Stimulated activated CD8-positive, alpha-beta memory T cell treated with anti-CD3 and anti-CD28 coated beads, Interleukin-7, amount 100 ng/mL, for 24 hours (primary cell): ENCODE results near the gene DDIT3.

ENCODE experiments used
- DNase-seq: peaks from one replicate; pipeline ENCODE4 v3.0.0-alpha.2; 2020; ENCODE audit warnings: low read depth

The DDIT3 gene

DNA sequence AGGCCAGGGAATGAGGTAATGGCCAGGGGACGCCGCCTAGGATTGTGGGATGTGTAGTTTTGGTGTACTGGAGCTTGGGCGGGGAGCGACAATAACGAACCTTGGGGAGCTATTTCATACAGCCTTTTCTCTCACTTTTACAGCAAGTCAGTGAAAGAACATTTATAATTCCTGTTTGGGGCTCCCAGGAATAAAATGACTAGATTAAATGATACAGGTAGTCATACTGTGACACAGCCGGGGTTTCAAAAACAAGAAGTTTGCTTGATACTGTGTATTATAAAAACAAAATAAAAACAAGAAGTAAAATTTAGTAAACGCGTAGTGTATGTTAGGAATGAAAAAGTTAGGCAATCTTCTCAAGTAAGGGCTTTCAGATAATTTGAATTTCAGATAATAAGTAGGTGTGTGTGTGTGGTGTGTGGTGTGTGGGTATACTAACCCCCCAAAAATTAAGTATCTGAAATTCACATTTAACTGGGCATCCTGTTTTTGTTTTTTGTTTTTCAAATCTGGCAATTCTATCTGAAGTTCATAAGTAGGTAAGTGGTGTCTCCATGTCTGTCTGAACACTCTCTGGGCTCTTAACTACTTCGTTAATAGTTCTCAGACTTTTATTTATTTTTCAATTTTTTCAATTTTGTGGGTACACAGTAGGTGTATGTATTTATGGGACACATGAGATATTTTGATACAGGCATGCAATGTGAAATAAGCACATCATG is 27.1 kb upstream of the DDIT3 start:
- DNase-seq: no peak

DNA sequence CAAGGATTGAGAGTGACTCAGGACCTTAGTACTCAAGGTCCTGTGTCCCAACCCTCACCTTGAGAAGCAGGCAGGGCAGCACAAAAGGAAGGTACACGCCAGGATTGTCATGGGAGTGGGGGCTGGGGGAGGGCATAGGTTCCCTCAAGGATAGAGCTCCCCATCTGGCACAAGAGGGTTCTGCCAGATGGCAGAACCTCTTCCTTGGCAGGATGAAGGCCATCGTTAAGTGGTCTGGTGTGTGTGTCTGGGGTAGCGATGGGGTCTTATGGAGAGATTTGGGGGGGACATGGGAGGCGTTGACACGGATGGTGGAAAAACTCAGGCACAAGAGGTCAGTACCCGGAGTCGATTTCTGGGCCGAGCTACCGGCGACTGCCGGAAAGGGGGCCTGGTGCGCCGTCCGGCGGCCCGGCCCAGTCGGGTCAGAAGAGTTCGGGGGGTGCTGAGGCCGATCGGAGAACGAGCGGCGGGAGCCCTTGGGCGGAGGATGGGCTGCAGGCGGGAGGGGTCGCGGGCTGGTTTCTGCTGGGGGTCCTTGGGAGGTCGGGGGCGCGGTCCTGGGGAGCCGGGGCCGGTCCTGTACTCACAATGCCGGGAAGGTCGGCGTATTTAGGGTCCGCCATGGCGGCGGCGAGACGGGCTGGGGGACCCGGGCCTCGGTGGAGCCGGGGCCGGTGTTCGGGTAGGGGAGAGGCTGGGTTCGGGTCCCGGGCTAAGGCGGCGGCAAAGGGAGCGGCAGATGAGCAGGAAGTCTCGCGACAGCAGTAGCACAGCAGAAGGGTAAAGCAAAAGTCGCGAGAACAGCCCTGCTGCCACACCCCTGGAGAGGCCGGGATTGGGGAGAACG is 26.3 kb upstream of the DDIT3 start, which contains the start of gene DCTN2:
TSS of gene DCTN2 (minus strand) at position 755 of the 850 bp plus-strand sequence. CDS start at position 626, 129 bp downstream.
- peak; percentile 85 for DNase-seq

GRCh38 chr12:57545809-57546437 is 25.6 kb upstream of the DDIT3 start:
- no peak for DNase-seq

GRCh38 chr12:57543581-57543980 is 23.3 kb upstream of the DDIT3 start:
- no peak for DNase-seq

- DNase-seq: no peak
Observed at GRCh38 chr12:57541717-57542116, 21.4 kb upstream of the DDIT3 start.

DNA sequence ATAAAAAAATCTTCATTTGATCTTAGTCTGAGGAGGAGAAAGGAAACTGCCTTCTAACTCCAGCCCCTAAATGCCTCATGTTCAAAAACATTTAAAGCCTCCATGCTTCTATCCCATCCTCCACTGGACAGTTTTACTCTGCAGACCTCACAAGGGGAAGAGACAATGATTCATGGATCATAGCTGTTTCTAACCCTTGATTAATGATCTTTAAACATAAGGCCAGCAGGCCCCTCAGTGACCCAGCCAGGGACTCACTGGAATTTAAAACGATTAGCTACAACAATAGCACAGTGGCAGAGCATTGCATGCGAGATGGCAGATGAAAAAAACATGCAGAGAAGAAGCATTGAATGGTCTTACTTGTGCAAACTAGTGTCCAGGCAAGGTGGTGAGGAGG is 20.7 kb upstream of the DDIT3 start:
- no peak for DNase-seq

DNA sequence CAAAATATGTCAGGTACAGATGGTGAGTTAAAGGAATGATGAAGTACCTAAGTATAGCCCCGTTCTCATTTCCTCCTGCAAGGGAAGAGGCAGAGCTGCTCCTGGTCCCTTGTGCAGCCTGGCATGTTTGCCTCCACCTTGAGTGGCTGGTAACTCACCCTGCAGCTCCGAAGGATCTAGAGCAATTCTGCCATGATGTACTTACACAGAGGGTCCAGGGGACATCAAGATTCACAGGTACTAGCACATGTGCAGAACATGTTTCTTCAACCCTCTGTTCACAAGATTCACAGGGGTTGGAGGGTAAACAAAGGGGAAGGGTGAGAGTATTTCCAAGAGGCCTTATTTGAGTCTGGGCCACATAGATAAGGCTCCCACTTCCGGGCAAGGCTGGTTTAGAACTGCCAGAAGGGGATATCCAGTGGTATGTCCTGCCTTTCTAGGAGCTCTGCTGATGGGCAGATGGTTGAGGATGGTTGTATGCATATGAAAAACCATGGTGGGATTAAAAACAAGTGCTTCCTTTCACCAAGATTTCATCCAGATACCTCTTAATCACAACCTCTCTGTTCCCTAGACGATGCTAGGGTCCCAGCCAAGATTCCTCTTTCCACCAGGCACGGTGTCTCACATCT is 18.9 kb upstream of the DDIT3 start:
- DNase-seq: no peak

GRCh38 chr12:57536597-57536942 is 16.3 kb upstream of the DDIT3 start:
- no peak for DNase-seq

GRCh38 chr12:57535764-57536596 is 15.7 kb upstream of the DDIT3 start:
- DNase-seq: no peak

DNA sequence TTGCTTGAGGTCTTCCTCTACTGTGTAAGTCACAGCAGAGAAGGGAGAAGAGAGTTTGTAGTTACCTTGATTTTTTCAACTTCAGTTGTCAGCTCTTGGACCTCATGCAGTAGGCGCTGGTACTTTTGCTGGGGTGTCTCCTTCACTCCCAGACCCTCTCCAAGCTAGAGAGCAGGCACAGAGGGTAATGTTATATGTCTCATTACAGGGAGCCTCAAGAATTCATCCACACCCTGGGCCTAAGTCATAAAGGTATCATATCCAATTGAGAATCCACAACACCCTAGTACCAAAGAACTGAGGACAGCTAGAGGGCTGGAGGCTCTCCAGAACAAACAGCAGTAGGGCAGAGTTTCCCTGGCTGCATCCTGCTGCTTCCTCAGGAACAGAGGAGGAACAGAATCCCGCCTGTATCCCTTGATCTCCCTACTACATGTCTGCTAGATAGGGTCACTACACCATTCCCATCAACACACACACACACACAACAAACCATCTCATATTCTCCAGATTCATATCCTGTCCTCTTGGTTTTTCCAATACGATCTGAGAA is 14.8 kb upstream of the DDIT3 start:
- no peak for DNase-seq

GRCh38 chr12:57534250-57534649 is 13.9 kb upstream of the DDIT3 start:
- DNase-seq: no peak

GRCh38 chr12:57533108-57533507 is 12.8 kb upstream of the DDIT3 start:
- DNase-seq: no peak

DNA sequence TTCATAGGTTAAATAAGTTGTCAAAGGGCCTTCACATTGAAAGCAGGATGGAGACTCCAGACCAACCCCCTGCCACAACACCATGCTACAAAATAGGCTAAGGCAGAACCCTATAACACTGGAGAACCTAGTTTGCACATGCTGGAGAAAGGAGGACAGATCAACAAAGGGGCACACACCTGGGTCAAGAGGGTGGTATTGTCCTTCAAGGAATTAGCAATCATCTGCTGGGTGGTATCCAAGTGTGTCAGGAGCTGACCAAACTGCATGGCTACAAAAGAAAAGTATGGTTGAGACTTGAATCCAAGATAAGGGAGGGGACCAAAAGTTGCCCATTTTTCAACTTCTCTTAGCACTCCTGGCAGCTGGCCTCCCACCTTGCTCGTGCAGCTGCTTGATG is 11.5 kb upstream of the DDIT3 start:
- DNase-seq: no peak

DNA sequence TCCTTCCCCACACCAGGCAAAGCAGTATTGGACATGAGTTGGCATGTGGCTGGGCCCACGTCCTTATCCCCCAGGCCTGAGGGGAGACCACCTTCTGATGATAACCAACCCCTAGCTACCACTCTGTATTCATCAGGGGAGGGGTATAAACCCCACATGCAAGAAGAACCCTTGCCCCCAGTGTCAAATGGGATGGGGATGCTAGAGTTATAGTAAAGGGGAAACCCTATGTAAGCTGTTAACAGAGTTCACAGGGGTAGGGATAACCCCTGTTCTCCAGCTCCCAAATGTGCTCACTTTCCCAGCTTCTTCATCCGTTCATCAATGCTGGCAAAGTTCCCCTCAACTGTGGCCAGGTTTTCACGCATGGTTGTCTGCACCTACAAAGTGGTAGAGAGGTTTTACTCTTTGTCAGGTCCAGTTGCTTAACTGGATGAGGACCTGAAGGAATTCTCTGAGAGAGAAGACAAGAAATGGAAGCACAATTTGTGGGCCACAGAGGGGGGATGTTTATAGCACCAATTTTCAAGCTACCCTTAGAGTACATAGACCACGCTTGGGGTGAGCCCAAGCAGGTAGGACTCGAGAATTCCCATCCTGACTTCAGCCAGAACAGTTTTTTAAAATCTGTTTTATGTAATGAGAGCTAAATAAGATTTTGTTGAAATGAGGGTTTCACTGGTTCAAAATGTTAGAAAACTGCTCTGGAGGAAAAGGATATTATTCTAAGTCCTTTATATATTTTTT is 10.3 kb upstream of the DDIT3 start:
- DNase-seq: no peak

DNA sequence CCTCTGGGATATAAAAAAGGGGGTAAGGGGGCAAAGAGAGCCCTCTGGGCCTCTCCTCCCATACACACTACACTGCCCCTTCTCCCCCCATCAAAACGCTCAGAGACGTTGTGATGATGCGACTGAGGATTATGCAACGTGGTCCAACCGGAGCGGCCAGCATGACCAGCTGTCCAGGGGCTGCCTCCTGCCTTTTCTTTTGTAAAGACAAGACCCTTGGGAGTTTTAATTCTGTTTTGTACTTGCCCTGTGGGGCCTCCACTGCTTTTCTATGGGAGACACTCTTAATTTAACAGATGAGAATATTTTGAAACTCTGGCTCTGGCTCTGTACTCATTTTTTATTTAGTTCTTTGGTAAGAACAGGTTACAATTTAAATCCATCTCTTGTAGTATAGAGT is 9.5 kb upstream of the DDIT3 start:
- DNase-seq: no peak

GRCh38 chr12:57528831-57529555 is 8.7 kb upstream of the DDIT3 start:
- no peak for DNase-seq

GRCh38 chr12:57528176-57528575 is 7.9 kb upstream of the DDIT3 start:
- DNase-seq: no peak

DNA sequence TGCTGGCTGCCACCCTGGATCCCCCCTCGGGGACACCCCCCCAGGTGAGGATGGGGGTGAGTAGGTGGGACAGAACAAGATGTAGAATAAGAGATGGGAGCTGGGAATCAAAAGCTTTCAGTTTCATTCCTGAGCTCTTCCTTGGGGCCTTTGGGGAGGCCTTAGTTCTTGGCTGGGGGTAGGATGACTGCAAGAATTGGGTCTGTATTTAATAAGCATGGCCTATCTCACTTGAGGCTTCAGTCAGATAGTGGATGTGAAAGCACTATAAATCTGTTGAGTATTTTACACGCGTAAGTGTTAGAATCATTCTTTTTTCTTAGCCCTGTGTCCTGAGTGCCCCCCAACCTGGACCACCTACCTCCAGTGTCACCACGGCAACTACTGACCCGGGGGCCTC is 6.9 kb upstream of the DDIT3 start:
- no peak for DNase-seq

DNA sequence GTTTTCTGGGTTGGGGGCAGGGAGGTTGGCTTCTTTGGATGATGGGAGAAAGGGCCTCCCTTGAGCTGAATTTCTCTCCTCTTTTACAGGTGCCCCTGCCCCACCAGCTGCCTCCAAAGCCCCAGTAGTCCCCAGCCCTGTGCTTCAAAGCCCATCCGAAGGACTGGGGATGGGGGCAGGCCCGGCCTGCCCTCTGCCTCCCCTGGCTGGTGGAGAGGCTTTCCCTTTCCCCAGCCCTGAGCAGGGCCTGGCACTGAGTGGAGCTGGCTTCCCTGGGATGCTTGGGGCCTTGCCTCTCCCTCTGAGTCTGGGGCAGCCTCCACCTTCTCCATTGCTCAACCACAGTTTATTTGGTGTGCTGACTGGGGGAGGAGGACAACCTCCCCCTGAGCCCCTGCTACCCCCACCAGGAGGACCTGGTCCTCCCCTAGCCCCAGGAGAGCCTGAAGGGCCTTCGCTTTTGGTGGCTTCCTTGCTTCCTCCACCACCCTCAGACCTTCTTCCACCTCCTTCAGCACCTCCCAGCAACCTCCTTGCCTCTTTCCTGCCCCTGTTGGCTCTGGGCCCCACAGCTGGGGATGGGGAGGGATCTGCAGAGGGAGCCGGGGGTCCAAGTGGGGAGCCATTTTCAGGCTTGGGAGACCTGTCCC is 6.3 kb upstream of the DDIT3 start:
- no peak for DNase-seq
